Effector memory CD8-positive, alpha-beta T cell (primary cell): ENCODE measurements around the gene HBS1L.

Experiments used
- ATAC-seq: fragments of 150-1000 bp; cut with Tn5 transposase; replicated peaks from 2 replicates; pipeline ENCODE4 v1.10.0; 2021; ENCODE audit warnings: mild to moderate bottlenecking, moderate library complexity
- DNase-seq, 3 experiments: peaks; one replicate each; pipeline ENCODE4 v3.0.0; 2021
- H3K27ac Mint-ChIP-seq, 2 donors: one replicate each; pipeline ENCODE4 v1.8.0; 2022; ENCODE audit warnings: mild to moderate bottlenecking in 2 of 2, mixed read lengths in 2 of 2, moderate library complexity in 2 of 2
- H3K27me3 Mint-ChIP-seq, 2 donors: one replicate each; pipeline ENCODE4 v1.8.0; 2022; ENCODE audit warnings: mixed read lengths in 2 of 2
- H3K36me3 Mint-ChIP-seq: one replicate; pipeline ENCODE4 v1.8.0; 2022; ENCODE audit warnings: mild to moderate bottlenecking, moderate library complexity, mixed read lengths; ENCODE audit not compliant: insufficient read depth
- H3K4me1 Mint-ChIP-seq, 2 donors: one replicate each; pipeline ENCODE4 v1.8.0; 2022; ENCODE audit warnings: low read depth in 2 of 2, mixed read lengths in 2 of 2
- H3K4me3 Mint-ChIP-seq, 2 donors: one replicate each; pipeline ENCODE4 v1.8.0; 2022; ENCODE audit warnings: mild to moderate bottlenecking in 2 of 2, mixed read lengths in 2 of 2, moderate library complexity in 2 of 2
- H3K9me3 Mint-ChIP-seq, 2 donors: one replicate each; pipeline ENCODE4 v1.8.0; 2022; ENCODE audit warnings: mixed read lengths in 2 of 2

HBS1L gene

GRCh38 chr6:134936931-134937330, 117.7 kb downstream of the HBS1L start:
- Mint-ChIP-seq H3K36me3 (peaks cover 3% of the 10 kb centered on the region), H3K4me3 (no peak overlapping the region), H3K4me1 (peaks cover 0 to 1% of the 10 kb centered on the region in 2 donors), H3K27ac (no peak overlapping the region), H3K9me3 (no peaks in the 10 kb centered on the region), H3K27me3 (no peaks in the 10 kb centered on the region)
- ATAC-seq (no peak), DNase-seq (no peak)

DNA sequence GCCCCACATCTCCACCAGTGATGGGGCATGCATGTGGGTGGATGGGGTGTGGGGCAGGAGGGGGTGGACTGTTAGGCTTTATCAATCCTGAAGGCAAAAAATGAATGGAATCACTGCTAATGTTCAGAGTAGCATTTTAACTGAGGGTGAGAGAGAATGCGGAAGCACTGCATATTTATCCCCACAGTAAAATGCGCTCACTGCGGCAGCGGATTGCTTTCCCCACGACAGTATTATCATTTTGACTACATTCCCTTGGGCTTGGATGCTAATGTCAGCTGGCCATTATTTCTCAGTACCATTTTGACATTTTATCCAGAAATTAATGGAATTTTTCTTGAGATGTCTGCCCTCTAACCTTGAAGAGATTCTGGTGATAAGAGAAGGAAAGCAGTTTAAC, 118.1 kb downstream of the HBS1L start:
- Mint-ChIP-seq H3K9me3 (no peaks in the 10 kb centered on the region), H3K4me1 (peaks cover 0 to 1% of the 10 kb centered on the region in 2 donors), H3K27me3 (no peaks in the 10 kb centered on the region), H3K4me3 (no peak overlapping the region), H3K27ac (no peak overlapping the region), H3K36me3 (peaks cover 3% of the 10 kb centered on the region)
- no peak for ATAC-seq
- DNase-seq: no peak

DNA sequence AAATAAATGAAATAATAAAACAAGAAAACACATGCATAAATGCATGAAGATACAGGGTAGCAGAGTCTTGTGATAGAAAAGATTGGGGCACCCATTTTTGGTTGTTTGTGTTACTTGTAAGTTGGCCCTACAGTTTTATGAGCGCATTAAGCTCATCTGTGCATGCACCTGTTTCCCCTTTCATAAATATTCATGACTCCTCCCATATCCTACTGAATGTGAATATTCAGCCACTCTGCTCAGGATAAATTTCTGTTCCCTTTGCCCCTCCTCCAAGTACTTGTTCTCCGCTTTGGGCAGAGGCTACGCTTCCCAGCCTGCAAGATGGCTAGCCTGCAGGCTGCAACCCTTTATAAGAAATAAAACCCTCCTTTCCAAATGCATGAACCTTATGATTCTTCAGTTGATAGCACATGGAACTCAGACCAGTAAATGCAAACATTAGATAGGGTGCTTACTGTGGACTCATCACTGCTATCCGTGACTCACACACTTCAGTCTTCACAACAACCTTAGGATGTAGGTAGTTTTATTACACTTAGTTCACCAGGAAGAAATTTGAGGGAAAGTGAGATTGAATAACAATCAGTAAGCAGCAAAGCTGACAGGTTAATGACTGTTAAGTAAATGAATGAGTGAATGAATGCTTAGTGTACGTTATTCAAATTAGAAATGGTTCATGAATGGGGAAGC, 119.7 kb downstream of the HBS1L start:
- Mint-ChIP-seq H3K36me3 (peaks cover 3% of the 10 kb centered on the region), H3K27ac (no peak overlapping the region), H3K27me3 (no peaks in the 10 kb centered on the region), H3K4me3 (no peak overlapping the region), H3K4me1 (peaks cover 0 to 1% of the 10 kb centered on the region in 2 donors), H3K9me3 (no peaks in the 10 kb centered on the region)
- DNase-seq (no peak), ATAC-seq (no peak)

GRCh38 chr6:134932535-134933470, 121.8 kb downstream of the HBS1L start:
- Mint-ChIP-seq H3K9me3 (no peaks in the 10 kb centered on the region), H3K27me3 (no peaks in the 10 kb centered on the region), H3K4me1 (no peaks in the 10 kb centered on the region), H3K4me3 (no peak overlapping the region), H3K27ac (no peak overlapping the region), H3K36me3 (peaks cover 6% of the 10 kb centered on the region)
- no peak for ATAC-seq
- no peak for DNase-seq

DNA sequence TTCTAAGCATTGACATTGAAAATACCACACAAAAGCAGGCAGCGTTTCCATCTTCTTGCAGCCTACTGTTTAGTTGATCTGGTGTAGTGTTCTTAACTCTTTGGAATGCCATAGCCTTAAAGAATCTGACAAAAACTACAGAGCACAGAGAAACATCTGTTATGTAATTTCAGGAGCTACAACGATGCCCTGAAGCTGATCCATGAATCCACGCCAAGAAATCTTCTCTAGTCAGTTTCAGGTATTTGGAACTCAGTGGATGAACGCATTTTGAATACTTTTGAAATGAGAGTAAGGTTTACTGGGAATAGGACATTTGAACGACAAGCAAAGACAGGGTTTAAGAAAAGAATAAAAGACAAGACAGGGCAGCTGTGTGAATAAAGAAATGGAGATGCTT, 122.5 kb downstream of the HBS1L start:
- Mint-ChIP-seq H3K4me3 (no peak overlapping the region), H3K9me3 (no peaks in the 10 kb centered on the region), H3K27ac (no peak overlapping the region), H3K4me1 (no peaks in the 10 kb centered on the region), H3K27me3 (no peaks in the 10 kb centered on the region), H3K36me3 (peaks cover 6% of the 10 kb centered on the region)
- DNase-seq: no peak
- ATAC-seq: no peak

- ATAC-seq (no peak), DNase-seq (no peak)
- Mint-ChIP-seq H3K27ac (no peak overlapping the region), H3K27me3 (no peaks in the 10 kb centered on the region), H3K4me3 (no peak overlapping the region), H3K9me3 (no peaks in the 10 kb centered on the region), H3K36me3 (peaks cover 6% of the 10 kb centered on the region), H3K4me1 (no peaks in the 10 kb centered on the region)
These were observed 124.2 kb downstream of the HBS1L start for GRCh38 chr6:134930463-134930862.

GRCh38 chr6:134928151-134928900, 126.3 kb downstream of the HBS1L start:
- no peak overlapping the region for H3K4me3 Mint-ChIP-seq

DNA sequence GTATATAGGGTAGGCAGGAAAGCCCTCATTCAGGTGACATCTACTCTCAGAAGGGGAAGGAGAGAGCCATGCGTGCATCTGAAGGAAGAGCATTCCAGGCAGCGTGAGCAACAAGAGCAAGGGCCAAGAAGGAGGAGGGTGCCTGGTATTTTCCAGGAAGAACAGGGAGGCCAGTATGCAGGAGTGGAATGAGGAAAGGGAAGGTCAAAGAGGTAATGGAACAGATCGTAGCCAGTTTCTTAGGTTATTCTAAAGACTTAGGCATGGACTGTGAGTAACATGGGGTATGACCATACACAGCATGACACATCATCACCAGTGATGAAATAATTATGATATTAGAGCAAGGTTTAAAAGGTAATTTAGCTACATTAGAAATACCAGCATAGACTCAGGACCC, 128.8 kb downstream of the HBS1L start:
- DNase-seq: no peak

More at GRCh38 chr6:134928151-134928900, 126.3 kb downstream of the HBS1L start:
- H3K27me3 Mint-ChIP-seq: no peaks in the 10 kb centered on the region
- H3K36me3 Mint-ChIP-seq: peaks cover 6% of the 10 kb centered on the region
- DNase-seq (no peak), ATAC-seq (no peak)
- no peaks in the 10 kb centered on the region for H3K4me1 Mint-ChIP-seq
- no peak overlapping the region for H3K27ac Mint-ChIP-seq
- no peaks in the 10 kb centered on the region for H3K9me3 Mint-ChIP-seq

DNA sequence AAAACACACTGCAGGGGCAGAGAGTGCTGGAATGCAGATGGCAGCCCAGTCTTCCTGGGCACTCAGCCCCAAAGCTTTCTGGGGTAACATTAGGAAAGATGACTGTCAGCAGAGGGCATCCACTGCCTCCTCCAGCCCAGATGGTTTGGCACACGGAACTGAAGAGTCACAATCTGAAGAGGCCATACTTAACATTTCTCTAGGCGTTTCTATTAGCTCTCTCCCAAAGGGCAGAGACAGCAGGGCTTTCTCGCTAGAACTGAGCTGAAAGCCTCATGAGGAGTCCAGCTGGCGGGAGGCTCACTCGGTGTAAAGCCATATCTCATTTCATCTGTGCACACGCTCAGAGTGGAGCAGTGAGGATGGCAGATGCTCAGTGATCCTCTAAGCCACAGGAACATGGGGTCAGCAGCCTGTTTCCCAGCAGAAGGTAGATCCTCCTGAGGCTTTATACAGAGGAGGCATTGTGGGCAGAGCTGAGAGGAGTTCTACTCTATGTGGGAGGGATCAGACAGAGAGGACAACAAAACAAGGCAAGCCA, 132.8 kb downstream of the HBS1L start:
- Mint-ChIP-seq H3K9me3 (no peaks in the 10 kb centered on the region), H3K4me3 (no peak overlapping the region), H3K36me3 (no peaks in the 10 kb centered on the region), H3K27ac (no peak overlapping the region), H3K4me1 (no peaks in the 10 kb centered on the region), H3K27me3 (peaks cover 0 to 8% of the 10 kb centered on the region in 2 donors)
- DNase-seq (no peak), ATAC-seq (no peak)

More for the DNA sequence above, 128.8 kb downstream of the HBS1L start:
- no peaks in the 10 kb centered on the region for H3K9me3 Mint-ChIP-seq
- H3K4me3 Mint-ChIP-seq: no peak overlapping the region
- H3K36me3 Mint-ChIP-seq: peaks cover 3% of the 10 kb centered on the region
- no peaks in the 10 kb centered on the region for H3K27me3 Mint-ChIP-seq
- no peak overlapping the region for H3K27ac Mint-ChIP-seq
- H3K4me1 Mint-ChIP-seq: no peaks in the 10 kb centered on the region
- ATAC-seq: no peak

GRCh38 chr6:134921276-134921675, 133.3 kb downstream of the HBS1L start:
- ATAC-seq (no peak), DNase-seq (no peak)
- no peaks in the 10 kb centered on the region for H3K4me1 Mint-ChIP-seq
- H3K27me3 Mint-ChIP-seq: peaks cover 0 to 8% of the 10 kb centered on the region in 2 donors
- no peaks in the 10 kb centered on the region for H3K9me3 Mint-ChIP-seq
- no peak overlapping the region for H3K27ac Mint-ChIP-seq
- no peak overlapping the region for H3K4me3 Mint-ChIP-seq
- no peaks in the 10 kb centered on the region for H3K36me3 Mint-ChIP-seq

- DNase-seq (no peak), ATAC-seq (no peak)
- no peak overlapping the region for H3K27ac Mint-ChIP-seq
- H3K36me3 Mint-ChIP-seq: no peaks in the 10 kb centered on the region
- H3K27me3 Mint-ChIP-seq: peaks cover 0 to 8% of the 10 kb centered on the region in 2 donors
- no peaks in the 10 kb centered on the region for H3K9me3 Mint-ChIP-seq
- no peak overlapping the region for H3K4me3 Mint-ChIP-seq
- H3K4me1 Mint-ChIP-seq: no peaks in the 10 kb centered on the region
These were observed 134.2 kb downstream of the HBS1L start for GRCh38 chr6:134920422-134920821.

DNA sequence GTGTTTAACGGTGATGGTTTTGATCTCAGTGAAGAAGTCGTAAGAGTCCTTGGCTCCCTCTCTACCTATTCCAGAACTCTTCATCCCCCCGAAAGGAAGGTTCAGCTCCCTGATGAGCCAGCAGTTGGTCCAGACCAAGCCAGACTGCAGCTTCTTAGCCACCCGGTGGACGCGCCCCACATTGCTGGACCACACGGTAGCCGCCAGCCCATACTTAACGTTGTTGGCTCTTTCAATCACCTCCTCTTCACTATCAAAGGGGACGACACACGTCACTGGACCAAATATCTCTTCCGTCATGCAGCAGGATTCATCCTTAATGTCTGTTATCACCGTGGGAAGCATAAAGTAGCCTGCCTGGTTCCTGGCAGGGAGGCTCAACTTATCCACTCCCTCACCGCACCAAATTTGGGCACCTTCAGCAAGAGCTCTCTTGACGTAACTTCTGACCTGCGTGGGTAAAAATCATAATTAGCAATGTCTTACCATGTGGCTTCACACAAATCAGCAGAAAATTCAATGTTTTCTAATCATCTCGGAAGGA, 136.1 kb downstream of the HBS1L start:
- Mint-ChIP-seq H3K4me3 (no peak overlapping the region), H3K9me3 (no peaks in the 10 kb centered on the region), H3K4me1 (no peaks in the 10 kb centered on the region), H3K27me3 (peaks cover 0 to 8% of the 10 kb centered on the region in 2 donors), H3K27ac (no peak overlapping the region), H3K36me3 (no peaks in the 10 kb centered on the region)
- ATAC-seq (no peak), DNase-seq (no peak)

DNA sequence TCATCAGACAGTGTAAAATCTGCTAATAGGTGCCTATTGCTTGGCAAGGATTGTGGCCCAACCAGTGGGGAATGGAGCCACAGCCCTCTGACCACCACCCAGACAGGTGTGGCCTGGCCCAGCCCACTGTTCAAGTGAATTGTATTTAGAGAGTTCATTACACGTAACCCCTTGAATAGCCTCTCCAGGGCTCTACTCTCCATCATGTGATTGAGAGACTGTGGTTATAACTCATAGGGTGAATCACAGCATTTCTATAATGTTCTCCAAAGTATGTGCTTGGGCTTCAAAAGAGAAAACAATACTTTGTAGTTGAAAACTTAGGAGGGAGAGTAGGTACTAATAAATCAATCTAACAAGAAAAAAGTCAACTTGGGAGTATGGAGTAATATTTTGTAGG, 143.1 kb downstream of the HBS1L start:
- DNase-seq (no peak), ATAC-seq (no peak)
- no peak overlapping the region for H3K4me3 Mint-ChIP-seq
- H3K36me3 Mint-ChIP-seq: no peaks in the 10 kb centered on the region
- no peak overlapping the region for H3K27ac Mint-ChIP-seq
- peaks cover 6 to 25% of the 10 kb centered on the region in 2 donors for H3K27me3 Mint-ChIP-seq
- no peaks in the 10 kb centered on the region for H3K9me3 Mint-ChIP-seq
- H3K4me1 Mint-ChIP-seq: no peaks in the 10 kb centered on the region
